B cell (primary cell): ENCODE data around the gene ANKRD33B. TPM values are rescaled to one million over a fixed set of nuclear protein-coding genes. Genes with fewer than 3 reads are reported as not detected.

ENCODE experiments used
- ATAC-seq: fragments of 200-7000 bp; cut with Tn5 transposase; one replicate; pipeline ENCODE4 v1.10.0; 2021; ENCODE audit warnings: low read depth, mild to moderate bottlenecking, moderate number of reproducible peaks, moderate library complexity
- CTCF ChIA-PET: fragments of 350-600 bp; sonication (Branson Sonifier 250); formaldehyde crosslinking; loops from one replicate; lab custom pipeline; 2021; ENCODE audit warnings: antibody characterized with exemption, inconsistent platforms; lab: Charles Lee
- POLR2A ChIA-PET: fragments of 350-600 bp; sonication (Branson Sonifier 250); formaldehyde crosslinking; loops from one replicate; lab custom pipeline; 2021; ENCODE audit warnings: antibody characterized with exemption; lab: Charles Lee
- DNase-seq: peaks from one replicate; pipeline ENCODE4 v3.0.0; 2013
- H2AFZ ChIP-seq: 2 replicates; pipeline ENCODE4 v1.6.1; 2012; ENCODE audit warnings: mild to moderate bottlenecking, low read depth, low read length; ENCODE audit not compliant: insufficient read depth, poor library complexity, severe bottlenecking
- H3K27ac ChIP-seq, 2 donors: 1 replicate in 1 of 2; 2 replicates in 1 of 2; pipeline ENCODE4 v1.5.1; 2012 to 2013; ENCODE audit warnings: low read length in 2 of 2, mild to moderate bottlenecking in 2 of 2, moderate library complexity in 1 of 2
- H3K27me3 ChIP-seq, 4 experiments: fragments of 200-600 bp in 1 of 4; sonication (generic) in 1 of 4; replicated peaks in 1 of 4; 1 replicate in 2 of 4; 2 replicates in 2 of 4; pipeline versions ENCODE4 v1.6.1 to v1.7.0; 2013 to 2016; ENCODE audit warnings: low read length in 3 of 4, mild to moderate bottlenecking in 2 of 4, mixed read lengths in 1 of 4, moderate library complexity in 1 of 4; ENCODE audit not compliant: insufficient read depth in 4 of 4, control insufficient read depth in 3 of 4; ENCODE audit errors: control extremely low read depth in 1 of 4
- H3K36me3 ChIP-seq, 2 experiments: replicated peaks in 1 of 2; 1 replicate in 1 of 2; 2 replicates in 1 of 2; pipeline versions ENCODE4 v1.6.1 to v1.7.1; 2013; ENCODE audit warnings: low read length in 1 of 2; ENCODE audit not compliant: insufficient read depth in 2 of 2, control insufficient read depth in 1 of 2; ENCODE audit errors: control extremely low read depth in 1 of 2, extremely low read depth in 1 of 2
- H3K4me1 ChIP-seq, 2 donors: fragments of 200-600 bp in 1 of 2; sonication (generic) in 1 of 2; 1 replicate in 1 of 2; 2 replicates in 1 of 2; pipeline versions ENCODE4 v1.5.1 to v1.6.1; 2013 to 2017; ENCODE audit warnings: low read length in 2 of 2; ENCODE audit not compliant: control insufficient read depth in 2 of 2, insufficient read depth in 2 of 2
- H3K4me2 ChIP-seq: replicated peaks from 2 replicates; pipeline ENCODE3; 2012; ENCODE audit warnings: mild to moderate bottlenecking, low read depth, low read length; ENCODE audit not compliant: poor library complexity, severe bottlenecking
- H3K4me3 ChIP-seq, 5 experiments: fragments of 200-600 bp in 1 of 5; sonication (generic) in 1 of 5; 1 replicate in 3 of 5; 2 replicates in 2 of 5; pipeline versions ENCODE4 v1.5.1 to v1.7.0; 2011 to 2016; ENCODE audit warnings: low read length in 4 of 5, mild to moderate bottlenecking in 4 of 5, low read depth in 2 of 5, control low read depth in 1 of 5, moderate library complexity in 1 of 5; ENCODE audit not compliant: insufficient read depth in 1 of 5; ENCODE audit errors: control extremely low read depth in 1 of 5, extremely low read depth in 1 of 5
- H3K79me2 ChIP-seq: fragments of 200-600 bp; sonication (generic); one replicate; pipeline ENCODE4 v1.6.0; 2016; ENCODE audit warnings: low read length; ENCODE audit not compliant: control insufficient read depth, insufficient read depth
- H3K9ac ChIP-seq: fragments of 200-600 bp; sonication (generic); 2 replicates; pipeline ENCODE4 v1.6.1; 2017; ENCODE audit warnings: mild to moderate bottlenecking, low read length, moderate library complexity
- H3K9me3 ChIP-seq, 3 donors: one replicate each; pipeline versions ENCODE4 v1.6.1 to v1.7.1; 2013; ENCODE audit warnings: low read length in 2 of 3; ENCODE audit not compliant: control insufficient read depth in 2 of 3, insufficient read depth in 1 of 3; ENCODE audit errors: control extremely low read depth in 1 of 3
- H4K20me1 ChIP-seq: 2 replicates; pipeline ENCODE4 v1.6.0; 2012; ENCODE audit warnings: mild to moderate bottlenecking, low read length; ENCODE audit not compliant: insufficient read depth, control insufficient read depth, poor library complexity, severe bottlenecking
- H3K27ac Mint-ChIP-seq: one replicate; pipeline ENCODE4 v1.8.0; 2021; ENCODE audit warnings: mixed read lengths
- H3K27me3 Mint-ChIP-seq: one replicate; pipeline ENCODE4 v1.8.0; 2021; ENCODE audit warnings: mixed read lengths
- H3K4me1 Mint-ChIP-seq: one replicate; pipeline ENCODE4 v1.8.0; 2021; ENCODE audit warnings: mixed read lengths
- H3K4me3 Mint-ChIP-seq: one replicate; pipeline ENCODE4 v1.8.0; 2021; ENCODE audit warnings: mixed read lengths
- H3K9me3 Mint-ChIP-seq: one replicate; pipeline ENCODE4 v1.8.0; 2022; ENCODE audit warnings: mixed read lengths; ENCODE audit not compliant: insufficient read depth
- CTCF ChIP-seq: fragments of 200-600 bp; IDR thresholded peaks from one replicate; pipeline ENCODE4 v1.8.0; 2022; ENCODE audit warnings: antibody characterized with exemption, mild to moderate bottlenecking
- EZH2 ChIP-seq: IDR thresholded peaks from 2 replicates; pipeline ENCODE4 v1.6.1; 2012; ENCODE audit warnings: borderline replicate concordance, low read depth, mild to moderate bottlenecking, moderate library complexity, low read length; ENCODE audit not compliant: insufficient read depth, poor library complexity, severe bottlenecking
- WGBS: methylation state at CpG from one replicate; pipeline ENCODE4 v1.1.5; 2013; ENCODE audit warnings: missing lambda C conversion rate; ENCODE audit not compliant: insufficient coverage; 5-methylcytosine and 5-hydroxymethylcytosine counted together
- intact Hi-C: fragments of 100-400 bp; cut with micrococcal nuclease; formaldehyde crosslinking; loops from one replicate; pipeline ENCODE4 v1.10.0; 2022
- polyA plus RNA-seq: library from polyadenylated mRNA; depleted of rRNA; stranded (reverse); fragments of >200 nt; gene quantifications from 2 replicates; pipeline ENCODE4 v1.2.3, GENCODE V29; 2012
- total RNA-seq, 2 donors: library from RNA; stranded (reverse); fragments of 120-200 nt in 1 of 2; gene quantifications; 1 replicate in 1 of 2; 2 replicates in 1 of 2; pipeline versions ENCODE4 v1.2.3 to v1.2.4, GENCODE V29; 2013 to 2022

Gene ANKRD33B
- total and polyA plus RNA-seq, 2 donors (not counting 1 experiment from before 2014, with no cell fraction given), result 2.9 to 23.4 TPM

DNA sequence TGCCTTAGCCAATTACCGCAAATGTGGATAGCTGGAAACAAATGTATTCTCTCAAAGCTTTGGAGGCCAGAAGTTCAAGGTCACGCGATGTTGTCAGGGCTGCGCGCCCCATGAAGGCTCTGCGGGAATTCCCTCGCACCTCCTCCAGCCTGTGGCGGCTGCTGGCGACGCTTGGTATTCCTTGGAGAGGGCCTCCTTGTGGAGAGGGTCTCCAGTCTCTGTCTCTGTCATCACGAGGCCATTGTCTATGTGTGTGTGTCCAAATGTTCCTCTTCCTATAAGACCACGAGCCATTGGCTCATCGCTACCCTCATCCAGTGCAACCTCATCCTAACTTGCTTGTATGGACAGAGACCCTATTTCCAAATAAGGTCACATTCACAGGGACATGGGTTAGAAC is 97.5 kb downstream of the ANKRD33B start:
- H3K9me3 Mint-ChIP-seq, result peaks cover 3% of the 10 kb centered on the region
- H3K27me3 ChIP-seq, result no peaks in the 10 kb centered on the region
- no peak overlapping the region for H3K4me2 ChIP-seq
- TF ChIP-seq CTCF (no peak), EZH2 (no peak)
- H3K36me3 ChIP-seq, result no peaks in the 10 kb centered on the region
- ATAC-seq, result no peak
- no peaks in the 10 kb centered on the region for H3K9me3 ChIP-seq
- intact Hi-C loops, result no loop called here
- no peaks in the 10 kb centered on the region for H3K79me2 ChIP-seq
- no peaks in the 10 kb centered on the region for H3K27me3 Mint-ChIP-seq
- CTCF ChIA-PET, result no interaction called here
- H3K4me3 ChIP-seq, result no peak overlapping the region
- WGBS, result 96% methylated on average over 10 of the region's 13 CpGs
- H4K20me1 ChIP-seq, result no peaks in the 10 kb centered on the region
- no peak for DNase-seq
- H3K4me1 ChIP-seq, result no peaks in the 10 kb centered on the region
- H3K27ac ChIP-seq, result no peak overlapping the region
- no peak overlapping the region for H3K9ac ChIP-seq
- no peak overlapping the region for H3K27ac Mint-ChIP-seq
- no peak overlapping the region for H2AFZ ChIP-seq
- H3K4me1 Mint-ChIP-seq, result no peaks in the 10 kb centered on the region
- POLR2A ChIA-PET, result no interaction called here
- no peak overlapping the region for H3K4me3 Mint-ChIP-seq

DNA sequence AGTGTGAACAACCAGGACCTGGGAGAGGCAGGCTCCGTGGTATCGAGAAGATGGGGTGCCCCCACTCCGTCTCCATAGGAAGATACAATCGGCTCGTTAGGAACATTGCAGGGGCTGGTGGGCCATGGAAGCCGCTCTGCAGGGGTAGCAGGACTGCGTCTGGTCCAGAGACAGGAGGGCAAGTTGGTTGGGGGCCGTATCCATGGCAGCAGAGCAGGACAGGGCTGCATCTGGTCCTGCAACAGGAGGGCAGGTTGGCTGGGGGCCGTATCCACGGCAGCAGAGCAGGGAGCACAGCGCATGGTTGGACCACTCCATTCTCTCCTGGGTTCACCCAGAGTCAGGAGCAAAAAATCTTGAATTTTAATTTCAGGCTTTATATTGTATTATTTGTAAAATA is 98.2 kb downstream of the ANKRD33B start:
- H3K4me3 Mint-ChIP-seq, result no peak overlapping the region
- H3K4me1 Mint-ChIP-seq, result no peaks in the 10 kb centered on the region
- Histone ChIP-seq H3K36me3 (no peaks in the 10 kb centered on the region), H3K79me2 (no peaks in the 10 kb centered on the region), H3K27ac (no peak overlapping the region), H3K9me3 (no peaks in the 10 kb centered on the region), H2AFZ (no peak overlapping the region), H3K4me1 (no peaks in the 10 kb centered on the region), H3K4me3 (no peak overlapping the region), H3K9ac (no peak overlapping the region), H3K27me3 (no peaks in the 10 kb centered on the region), H3K4me2 (no peak overlapping the region), H4K20me1 (no peaks in the 10 kb centered on the region)
- H3K27ac Mint-ChIP-seq, result no peak overlapping the region
- DNase-seq (no peak), ATAC-seq (no peak)
- POLR2A ChIA-PET, result no interaction called here
- intact Hi-C loops, result no loop called here
- 97% methylated on average over 10 of the region's 11 CpGs for WGBS
- peaks cover 3% of the 10 kb centered on the region for H3K9me3 Mint-ChIP-seq
- CTCF ChIA-PET, result no interaction called here
- no peaks in the 10 kb centered on the region for H3K27me3 Mint-ChIP-seq
- TF ChIP-seq EZH2, result no peak
- TF ChIP-seq CTCF, result no peak
